ENCODE data around the gene ZC3H8.

DNA sequence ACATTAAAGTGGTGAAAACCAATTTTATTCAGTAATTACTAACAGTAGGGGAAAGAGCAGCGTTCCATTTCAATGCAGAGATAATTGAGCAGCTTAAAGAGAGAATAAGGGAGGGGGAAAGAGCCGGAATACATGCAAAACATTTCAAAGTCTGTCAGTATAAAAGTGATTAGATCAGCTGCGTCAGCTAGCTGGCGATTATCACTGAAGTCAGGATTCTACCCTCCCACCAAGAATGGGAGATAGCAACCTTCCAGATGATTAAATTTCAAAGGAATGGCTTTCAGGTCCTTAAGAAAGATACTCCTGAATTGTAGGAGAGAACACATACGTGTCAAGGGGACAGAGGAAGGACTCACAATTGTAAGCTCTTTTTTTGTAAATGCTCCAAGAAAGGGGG, 17.8 kb upstream of the ZC3H8 start:
- no peak for TF ChIP-seq EZH2 (IDR thresholded peaks at IDR 0.05)
- no peak for TF ChIP-seq POLR2AphosphoS5 (IDR thresholded peaks at IDR 0.05; ENCODE audit: borderline replicate concordance, low read depth, low read length)
- no peak for TF ChIP-seq FOXP2 (optimal IDR thresholded peaks at IDR 0.05; ENCODE audit: control extremely low read depth, extremely low read length, insufficient read depth)
